Peyer's patch (tissue), 4 donors: ENCODE results near the gene TRERF1. TPM values are rescaled to one million over a fixed set of nuclear protein-coding genes. Genes with fewer than 3 reads are reported as not detected.

ENCODE experiments used
- DNase-seq, 3 donors: peaks; one replicate each; pipeline ENCODE4 v3.0.0-alpha.2; 2017 to 2019
- H3K27ac ChIP-seq, 4 donors: fragments of 200-600 bp; sonication (generic); one replicate each; pipeline ENCODE4 v1.5.1; 2016 to 2019
- H3K27me3 ChIP-seq, 2 donors: fragments of 200-600 bp; sonication (generic); one replicate each; pipeline ENCODE4 v1.5.1; 2019
- H3K36me3 ChIP-seq, 3 donors: fragments of 200-600 bp; sonication (generic); one replicate each; pipeline ENCODE4 v1.5.1; 2016 to 2019
- H3K4me1 ChIP-seq, 4 donors: fragments of 200-600 bp; sonication (generic); one replicate each; pipeline ENCODE4 v1.5.1; 2016 to 2019
- H3K4me3 ChIP-seq, 4 donors: fragments of 200-600 bp; sonication (generic); 1 replicate in 3 of 4; 2 replicates in 1 of 4; pipeline ENCODE4 v1.5.1; 2016 to 2019; ENCODE audit warnings: mild to moderate bottlenecking in 1 of 4
- H3K9me3 ChIP-seq, 4 donors: fragments of 200-600 bp; sonication (generic); one replicate each; pipeline ENCODE4 v1.5.1; 2016 to 2019; ENCODE audit warnings: mild to moderate bottlenecking in 1 of 4
- POLR2A ChIP-seq, 2 donors: fragments of 450-650 bp; IDR thresholded peaks; one replicate each; pipeline ENCODE4 v1.5.1; 2017; ENCODE audit warnings: antibody characterized with exemption in 2 of 2, mild to moderate bottlenecking in 2 of 2, moderate library complexity in 2 of 2
- total RNA-seq, 4 donors: library from RNA; depleted of rRNA; stranded (reverse); fragments of >200 nt; gene quantifications; one replicate each; pipeline ENCODE4 v1.1.0, GENCODE V29; 2016
- TF ChIP-seq, protein P1 (sequence below), 6 experiments: fragments of 450-650 bp in 4 of 6; fragments of 200-600 bp in 2 of 6; sonication (generic) in 1 of 6; IDR thresholded peaks; one replicate each; pipeline ENCODE4 v1.5.1; 2017 to 2019; ENCODE audit warnings: antibody characterized with exemption in 6 of 6, mild to moderate bottlenecking in 3 of 6, moderate library complexity in 1 of 6

Gene TRERF1, protein sequence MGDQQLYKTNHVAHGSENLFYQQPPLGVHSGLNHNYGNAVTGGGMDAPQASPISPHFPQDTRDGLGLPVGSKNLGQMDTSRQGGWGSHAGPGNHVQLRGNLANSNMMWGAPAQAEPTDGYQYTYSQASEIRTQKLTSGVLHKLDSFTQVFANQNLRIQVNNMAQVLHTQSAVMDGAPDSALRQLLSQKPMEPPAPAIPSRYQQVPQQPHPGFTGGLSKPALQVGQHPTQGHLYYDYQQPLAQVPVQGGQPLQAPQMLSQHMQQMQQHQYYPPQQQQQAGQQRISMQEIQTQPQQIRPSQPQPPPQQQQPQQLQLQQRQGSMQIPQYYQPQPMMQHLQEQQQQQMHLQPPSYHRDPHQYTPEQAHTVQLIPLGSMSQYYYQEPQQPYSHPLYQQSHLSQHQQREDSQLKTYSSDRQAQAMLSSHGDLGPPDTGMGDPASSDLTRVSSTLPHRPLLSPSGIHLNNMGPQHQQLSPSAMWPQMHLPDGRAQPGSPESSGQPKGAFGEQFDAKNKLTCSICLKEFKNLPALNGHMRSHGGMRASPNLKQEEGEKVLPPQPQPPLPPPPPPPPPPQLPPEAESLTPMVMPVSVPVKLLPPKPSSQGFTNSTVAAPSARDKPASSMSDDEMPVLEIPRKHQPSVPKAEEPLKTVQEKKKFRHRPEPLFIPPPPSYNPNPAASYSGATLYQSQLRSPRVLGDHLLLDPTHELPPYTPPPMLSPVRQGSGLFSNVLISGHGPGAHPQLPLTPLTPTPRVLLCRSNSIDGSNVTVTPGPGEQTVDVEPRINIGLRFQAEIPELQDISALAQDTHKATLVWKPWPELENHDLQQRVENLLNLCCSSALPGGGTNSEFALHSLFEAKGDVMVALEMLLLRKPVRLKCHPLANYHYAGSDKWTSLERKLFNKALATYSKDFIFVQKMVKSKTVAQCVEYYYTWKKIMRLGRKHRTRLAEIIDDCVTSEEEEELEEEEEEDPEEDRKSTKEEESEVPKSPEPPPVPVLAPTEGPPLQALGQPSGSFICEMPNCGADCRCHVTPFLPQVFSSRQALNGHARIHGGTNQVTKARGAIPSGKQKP (N-terminal part only)
- 10 to 100 TPM in 1 of 4 donors, 1 to 10 TPM in 3; 4.6 to 28.1 (median 8.5) TPM for total RNA-seq

DNA sequence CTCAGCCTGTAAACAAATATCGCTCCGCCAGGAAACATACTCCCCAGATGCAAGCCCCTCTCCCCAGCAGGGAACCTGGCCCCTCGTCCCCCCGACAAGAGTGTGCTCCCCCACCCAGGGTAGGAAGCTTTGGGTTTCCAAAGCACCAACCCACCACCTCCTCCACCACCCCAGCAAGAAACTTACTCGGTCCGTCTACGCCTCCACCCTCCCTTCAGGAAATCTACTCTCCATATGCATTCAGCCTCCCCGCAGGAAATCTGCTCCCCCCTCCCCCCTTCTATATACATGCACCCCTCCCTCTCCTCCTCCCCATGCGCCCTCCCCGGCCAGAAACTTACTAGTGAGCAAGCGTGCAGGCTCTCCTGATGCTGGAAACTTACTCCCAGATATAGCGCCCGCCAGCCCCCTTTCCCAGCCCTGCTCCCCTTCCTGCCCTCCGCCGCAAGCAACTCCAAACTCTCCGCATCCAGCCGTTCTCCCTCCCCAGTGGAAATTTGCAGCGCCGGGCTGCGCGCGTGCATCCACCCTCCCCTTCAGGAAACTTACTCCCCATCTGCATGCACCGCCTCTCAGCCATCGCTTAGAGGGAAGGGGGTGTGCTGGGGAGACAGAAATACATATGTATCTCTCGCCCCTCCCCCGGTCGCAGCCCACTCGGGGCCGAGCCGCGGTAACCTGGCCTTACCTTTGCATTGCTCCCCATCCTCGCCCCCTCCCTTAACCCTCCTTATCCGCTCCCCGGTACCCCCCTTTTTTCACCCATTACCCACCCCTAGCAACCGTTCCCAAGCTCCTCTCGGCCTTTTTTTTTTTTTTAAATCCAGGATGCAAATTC lies at the start of gene TRERF1:
Gene TRERF1, minus strand, starts transcription at position 594 of the 838 bp plus-strand sequence. CDS start 182,336 bp downstream, outside the sequence.
- Histone ChIP-seq H3K9me3 (no peaks in the 10 kb centered on the region), H3K4me1 (peaks cover 0 to 40% (median 4%) of the 10 kb centered on the region in 4 donors), H3K27me3 (no peaks in the 10 kb centered on the region), H3K27ac (peak within 1 kb of the TSS; percentile 89 to 96 (median 94)), H3K36me3 (no peaks in the 10 kb centered on the region), H3K4me3 (peak within 1 kb of the TSS; percentile 74 to 97 (median 86))
- DNase-seq, result peak; percentile 69 to 83 (median 72)
- TF ChIP-seq POLR2A (IDR thresholded peaks at IDR 0.05), result no peak
- TF ChIP-seq, protein P1, sequence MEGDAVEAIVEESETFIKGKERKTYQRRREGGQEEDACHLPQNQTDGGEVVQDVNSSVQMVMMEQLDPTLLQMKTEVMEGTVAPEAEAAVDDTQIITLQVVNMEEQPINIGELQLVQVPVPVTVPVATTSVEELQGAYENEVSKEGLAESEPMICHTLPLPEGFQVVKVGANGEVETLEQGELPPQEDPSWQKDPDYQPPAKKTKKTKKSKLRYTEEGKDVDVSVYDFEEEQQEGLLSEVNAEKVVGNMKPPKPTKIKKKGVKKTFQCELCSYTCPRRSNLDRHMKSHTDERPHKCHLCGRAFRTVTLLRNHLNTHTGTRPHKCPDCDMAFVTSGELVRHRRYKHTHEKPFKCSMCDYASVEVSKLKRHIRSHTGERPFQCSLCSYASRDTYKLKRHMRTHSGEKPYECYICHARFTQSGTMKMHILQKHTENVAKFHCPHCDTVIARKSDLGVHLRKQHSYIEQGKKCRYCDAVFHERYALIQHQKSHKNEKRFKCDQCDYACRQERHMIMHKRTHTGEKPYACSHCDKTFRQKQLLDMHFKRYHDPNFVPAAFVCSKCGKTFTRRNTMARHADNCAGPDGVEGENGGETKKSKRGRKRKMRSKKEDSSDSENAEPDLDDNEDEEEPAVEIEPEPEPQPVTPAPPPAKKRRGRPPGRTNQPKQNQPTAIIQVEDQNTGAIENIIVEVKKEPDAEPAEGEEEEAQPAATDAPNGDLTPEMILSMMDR (IDR thresholded peaks at IDR 0.05), result no peak

DNA sequence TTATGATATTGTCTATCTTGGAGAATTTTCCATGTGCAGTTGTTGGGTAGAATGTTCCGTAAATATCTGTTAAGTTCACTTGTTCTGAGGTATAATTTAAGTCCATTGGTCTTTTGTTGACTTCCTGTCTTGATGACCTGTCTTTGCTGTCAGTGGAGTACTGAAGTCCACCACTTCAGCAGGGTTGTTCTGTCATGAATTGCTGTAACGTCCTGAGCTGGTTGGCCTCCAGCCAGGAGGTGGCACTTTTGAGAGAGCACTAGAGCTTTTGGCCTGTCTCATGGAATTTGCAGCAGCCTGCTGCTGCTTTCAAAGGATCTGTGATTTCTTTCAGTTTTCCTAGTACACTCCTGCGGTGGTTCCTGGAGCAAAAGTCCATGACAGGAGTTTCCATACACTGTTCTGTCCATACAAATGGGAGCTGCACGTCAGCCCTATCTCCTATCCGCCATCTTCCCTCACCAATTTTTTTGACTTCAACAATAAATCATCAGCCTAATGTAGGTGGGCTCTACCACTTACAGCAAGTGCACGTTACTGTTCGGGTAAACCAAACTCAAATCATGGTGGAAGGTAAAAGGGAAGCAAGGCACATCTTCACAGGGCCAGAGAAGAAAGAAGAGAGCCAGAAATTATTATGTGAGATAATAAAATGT lies 46.9 kb upstream of the TRERF1 start:
- H3K4me1 ChIP-seq, result no peaks in the 10 kb centered on the region
- H3K36me3 ChIP-seq, result no peaks in the 10 kb centered on the region
- no peak overlapping the region for H3K4me3 ChIP-seq
- H3K9me3 ChIP-seq, result no peaks in the 10 kb centered on the region
- H3K27ac ChIP-seq, result no peak overlapping the region
- DNase-seq, result peak in 1 of 3 donors; percentile 54
- no peak for TF ChIP-seq POLR2A (IDR thresholded peaks at IDR 0.05)
- TF ChIP-seq, protein P1 (IDR thresholded peaks at IDR 0.05), result no peak
- H3K27me3 ChIP-seq, result no peaks in the 10 kb centered on the region

DNA sequence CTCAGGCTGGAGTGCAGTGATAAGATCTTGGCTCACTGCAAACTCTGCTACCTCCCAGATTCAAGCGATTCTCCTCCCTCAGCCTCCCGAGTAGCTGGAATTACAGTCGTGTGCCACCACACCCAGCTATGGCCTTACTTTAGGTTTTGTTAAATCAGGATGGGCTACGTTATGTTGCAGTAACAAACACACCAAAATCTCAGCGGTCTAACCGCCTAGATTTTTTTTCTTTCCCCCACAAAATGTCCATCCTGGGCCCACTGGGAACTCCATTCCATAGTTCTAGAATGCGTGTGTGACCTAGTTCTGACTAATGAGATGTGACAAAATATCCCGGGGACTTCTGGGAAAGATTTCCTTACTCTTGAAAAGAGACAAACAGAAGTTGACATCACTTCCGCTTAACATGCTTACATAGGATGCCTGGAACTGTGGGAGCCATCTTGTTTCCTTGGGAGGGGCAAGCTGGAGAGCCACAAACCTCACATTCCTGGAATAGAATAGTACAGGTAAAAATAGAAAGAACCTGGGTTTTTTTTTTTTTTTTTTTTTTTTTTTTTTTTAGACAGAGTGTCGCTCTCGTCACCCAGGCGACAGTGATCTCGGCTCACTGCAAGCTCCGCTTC lies 42.3 kb upstream of the TRERF1 start:
- DNase-seq, result no peak
- Histone ChIP-seq H3K36me3 (no peaks in the 10 kb centered on the region), H3K9me3 (no peaks in the 10 kb centered on the region), H3K4me1 (no peaks in the 10 kb centered on the region), H3K4me3 (no peak overlapping the region), H3K27ac (no peak overlapping the region), H3K27me3 (no peaks in the 10 kb centered on the region)
- TF ChIP-seq, protein P1 (IDR thresholded peaks at IDR 0.05), result no peak
- no peak for TF ChIP-seq POLR2A (IDR thresholded peaks at IDR 0.05)

DNA sequence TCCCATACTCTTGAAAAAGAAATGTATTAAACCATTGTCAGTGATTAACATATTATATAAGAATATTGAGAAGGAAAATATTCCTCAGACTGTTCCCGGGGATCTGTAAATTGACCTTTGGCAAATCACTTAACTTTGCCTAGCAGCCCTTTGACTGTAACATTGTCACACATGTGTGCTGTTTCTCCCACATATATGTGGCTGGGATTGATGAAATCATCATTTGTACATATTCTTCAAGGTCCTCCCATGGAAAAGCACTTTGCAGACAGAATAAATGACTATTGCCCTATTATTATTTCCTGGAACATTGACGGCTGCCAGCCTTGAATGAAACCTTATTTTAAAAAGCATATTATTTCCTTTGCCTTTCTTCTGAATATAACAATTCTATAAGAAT lies 36.4 kb upstream of the TRERF1 start:
- Histone ChIP-seq H3K36me3 (no peaks in the 10 kb centered on the region), H3K27ac (no peak overlapping the region), H3K4me1 (no peaks in the 10 kb centered on the region), H3K4me3 (no peak overlapping the region), H3K9me3 (no peaks in the 10 kb centered on the region), H3K27me3 (no peaks in the 10 kb centered on the region)
- no peak for DNase-seq
- TF ChIP-seq POLR2A (IDR thresholded peaks at IDR 0.05), result no peak
- TF ChIP-seq, protein P1 (IDR thresholded peaks at IDR 0.05), result no peak
